GM20000 (cell line): ENCODE results near the gene RHBDF1.

Experiments used
- DNase-seq: peaks from one replicate; pipeline ENCODE4 v3.0.0; 2012; ENCODE audit warnings: low spot score
- TF ChIP-seq, protein P1 (sequence below): IDR thresholded peaks from 2 replicates; pipeline ENCODE4 v1.5.1; 2012; ENCODE audit warnings: mild to moderate bottlenecking, control low read depth; ENCODE audit errors: extremely low read depth, missing control alignments

Gene RHBDF1

DNA sequence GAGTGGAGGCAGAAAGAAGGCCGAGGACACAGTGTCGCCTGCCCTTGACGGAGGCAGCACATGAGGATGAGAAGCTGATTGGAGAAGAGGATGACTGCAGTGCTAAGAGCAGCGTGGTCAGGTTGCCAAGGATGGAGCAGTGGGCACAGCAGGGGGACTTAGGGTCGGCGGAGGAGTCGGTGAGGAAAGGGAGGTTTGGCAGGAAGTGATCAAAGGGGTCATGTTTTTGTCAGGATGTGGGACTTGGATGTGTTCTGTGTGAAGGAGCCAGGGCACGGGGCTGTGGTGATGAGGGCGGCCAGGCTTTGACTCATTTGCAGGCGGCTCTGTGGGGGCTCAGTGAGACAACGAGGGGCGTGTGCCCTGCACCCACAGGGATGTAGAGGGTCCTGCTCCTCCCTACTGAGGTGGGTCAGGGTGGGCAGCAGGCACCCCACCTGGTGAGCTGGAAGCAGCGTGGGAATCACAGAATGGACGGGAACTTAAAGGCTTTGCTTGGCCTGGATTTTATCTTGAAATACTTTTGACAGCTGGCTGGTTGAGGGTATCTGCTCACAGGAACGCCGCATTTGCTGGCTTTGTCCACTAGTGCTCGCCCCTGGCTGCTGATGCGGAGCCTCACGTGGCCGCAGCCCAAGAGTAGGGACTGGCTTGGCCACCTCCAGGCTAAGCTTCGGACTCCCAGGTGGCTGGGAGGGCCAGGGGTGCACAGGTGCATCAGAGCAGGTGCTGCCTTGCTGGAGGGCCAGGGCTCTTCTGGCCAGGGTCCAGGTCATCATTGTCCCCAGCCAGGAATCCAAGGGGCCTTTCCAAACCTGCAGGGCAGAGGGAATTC is 11.6 kb upstream of the RHBDF1 start:
- DNase-seq = no peak
- TF ChIP-seq, protein P1, sequence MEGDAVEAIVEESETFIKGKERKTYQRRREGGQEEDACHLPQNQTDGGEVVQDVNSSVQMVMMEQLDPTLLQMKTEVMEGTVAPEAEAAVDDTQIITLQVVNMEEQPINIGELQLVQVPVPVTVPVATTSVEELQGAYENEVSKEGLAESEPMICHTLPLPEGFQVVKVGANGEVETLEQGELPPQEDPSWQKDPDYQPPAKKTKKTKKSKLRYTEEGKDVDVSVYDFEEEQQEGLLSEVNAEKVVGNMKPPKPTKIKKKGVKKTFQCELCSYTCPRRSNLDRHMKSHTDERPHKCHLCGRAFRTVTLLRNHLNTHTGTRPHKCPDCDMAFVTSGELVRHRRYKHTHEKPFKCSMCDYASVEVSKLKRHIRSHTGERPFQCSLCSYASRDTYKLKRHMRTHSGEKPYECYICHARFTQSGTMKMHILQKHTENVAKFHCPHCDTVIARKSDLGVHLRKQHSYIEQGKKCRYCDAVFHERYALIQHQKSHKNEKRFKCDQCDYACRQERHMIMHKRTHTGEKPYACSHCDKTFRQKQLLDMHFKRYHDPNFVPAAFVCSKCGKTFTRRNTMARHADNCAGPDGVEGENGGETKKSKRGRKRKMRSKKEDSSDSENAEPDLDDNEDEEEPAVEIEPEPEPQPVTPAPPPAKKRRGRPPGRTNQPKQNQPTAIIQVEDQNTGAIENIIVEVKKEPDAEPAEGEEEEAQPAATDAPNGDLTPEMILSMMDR = no peak

- no peak for DNase-seq
- TF ChIP-seq, protein P1 = no peak
Measured at GRCh38 chr16:83060-83603, 10.7 kb upstream of the RHBDF1 start.

- TF ChIP-seq, protein P1 = no peak
- no peak for DNase-seq
Measured at GRCh38 chr16:79151-80054, 7.0 kb upstream of the RHBDF1 start.

- TF ChIP-seq, protein P1 = no peak
- peak; percentile 73 for DNase-seq
Measured at GRCh38 chr16:78444-79150, 6.2 kb upstream of the RHBDF1 start.

DNA sequence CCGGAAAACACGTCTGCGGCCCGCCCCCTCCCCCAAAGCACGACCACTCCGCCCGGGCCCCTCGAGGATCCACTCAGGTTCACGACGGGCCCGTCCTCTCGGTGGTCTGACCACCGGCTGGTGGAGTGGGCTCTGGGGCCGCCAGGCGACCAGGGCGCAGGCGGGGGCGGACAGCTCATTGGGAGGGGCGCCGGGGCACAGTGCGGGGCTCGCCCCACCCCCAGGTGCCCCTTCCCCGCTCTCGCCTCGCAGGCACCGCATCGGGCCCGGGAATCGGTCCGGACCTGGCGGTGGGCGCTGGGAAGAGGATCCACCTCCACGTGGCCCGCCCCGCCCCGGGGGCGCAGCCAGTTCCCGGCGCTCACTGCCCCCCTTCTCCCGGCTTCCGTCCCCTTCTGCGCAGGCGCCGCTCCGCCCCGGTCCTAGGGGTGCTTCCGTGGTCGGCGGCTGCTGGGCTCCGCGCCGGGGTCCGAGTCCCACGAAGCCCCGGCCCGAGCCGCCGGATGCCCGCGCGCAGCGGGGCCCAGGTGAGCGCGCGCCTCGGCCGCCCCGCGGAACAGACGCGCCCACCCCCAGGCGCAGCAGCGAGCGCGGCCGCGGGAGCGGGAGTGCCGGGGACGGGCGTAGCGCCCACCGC is 5.5 kb upstream of the RHBDF1 start, which contains the start of gene MPG:
Gene MPG (plus strand): TSS at position 419 of the 637 bp plus-strand sequence. CDS start 85 bp downstream, at position 504.
- TF ChIP-seq, protein P1 = no peak
- peak; percentile 100 for DNase-seq

DNA sequence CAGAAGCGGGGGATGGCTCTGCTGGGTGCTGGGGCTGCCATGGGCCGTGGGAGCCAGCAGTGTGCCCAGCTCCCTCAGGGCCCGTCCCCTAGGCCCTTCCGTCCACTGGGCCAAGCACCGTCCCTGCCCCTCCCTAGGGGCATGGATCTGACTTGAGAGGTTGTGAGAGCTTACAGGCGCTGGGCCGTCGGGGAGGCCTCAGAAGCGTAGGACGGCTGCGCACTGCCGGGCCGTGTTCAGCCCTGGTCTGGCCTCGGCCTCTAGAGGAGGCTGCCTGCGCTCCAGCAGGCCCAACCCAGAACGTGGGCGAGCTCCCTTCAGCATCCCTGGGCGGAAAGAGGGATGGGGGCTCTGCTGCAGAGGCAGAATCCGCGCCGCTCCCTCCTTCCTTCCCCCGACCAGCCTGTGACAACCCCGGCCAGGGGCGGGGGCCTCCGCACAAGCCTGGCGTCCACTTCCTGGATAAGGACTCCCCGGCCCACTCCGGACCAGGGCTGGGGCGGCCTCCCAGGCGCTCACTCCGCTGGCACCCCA is 4.9 kb upstream of the RHBDF1 start:
- DNase-seq = peak; percentile 81
- TF ChIP-seq, protein P1 = no peak
